Activated CD8-positive, alpha-beta memory T cell treated with anti-CD3 and anti-CD28 coated beads for 36 hours (primary cell): ENCODE measurements around the gene ZFPL1. TPM values are rescaled to one million over a fixed set of nuclear protein-coding genes. Genes with fewer than 3 reads are reported as not detected.

Source experiments
- CTCF ChIA-PET: fragments of 350-600 bp; sonication (Branson Sonifier 250); formaldehyde crosslinking; loops from one replicate; lab custom pipeline; 2021; ENCODE audit warnings: antibody characterized with exemption; lab: Charles Lee
- POLR2A ChIA-PET: fragments of 350-600 bp; sonication (Branson Sonifier 250); formaldehyde crosslinking; loops from one replicate; lab custom pipeline; 2021; ENCODE audit warnings: antibody characterized with exemption; lab: Charles Lee
- total RNA-seq, 2 experiments: library from RNA; stranded (reverse); gene quantifications; one replicate each; pipeline ENCODE4 v1.2.3, GENCODE V29; 2021

ZFPL1 gene
- total RNA-seq = 10 to 100 TPM; 27.5 to 30.2 TPM

GRCh38 chr11:65083834-65084597 is at the start of gene ZFPL1, which contains the start of gene CDCA5:
ZFPL1 (plus strand) TSS chr11:65084222; CDS start chr11:65084699, 477 bp downstream.
CDCA5 (minus strand) TSS chr11:65084040; CDS start chr11:65083978, 62 bp downstream.
- ChIA-PET CTCF (no interaction called here), POLR2A (interaction anchor here (1.0 to 1.9 kb wide), 5 partner anchors 10 to 70 kb away, joined by 3 to 6 read pairs (median 3); partner anchors contain the start of genes ARL2 and VPS51)

- ChIA-PET CTCF (interaction anchor here (1.3 kb wide), 1 partner anchor 20 kb away, joined by 4 read pairs; no protein-coding TSS in a partner anchor), POLR2A (interaction anchor here (0.5 kb wide), 1 partner anchor 79 kb away, joined by 3 read pairs; no protein-coding TSS in a partner anchor)
These were observed 49.6 kb upstream of the ZFPL1 start for GRCh38 chr11:65034423-65034822.

DNA sequence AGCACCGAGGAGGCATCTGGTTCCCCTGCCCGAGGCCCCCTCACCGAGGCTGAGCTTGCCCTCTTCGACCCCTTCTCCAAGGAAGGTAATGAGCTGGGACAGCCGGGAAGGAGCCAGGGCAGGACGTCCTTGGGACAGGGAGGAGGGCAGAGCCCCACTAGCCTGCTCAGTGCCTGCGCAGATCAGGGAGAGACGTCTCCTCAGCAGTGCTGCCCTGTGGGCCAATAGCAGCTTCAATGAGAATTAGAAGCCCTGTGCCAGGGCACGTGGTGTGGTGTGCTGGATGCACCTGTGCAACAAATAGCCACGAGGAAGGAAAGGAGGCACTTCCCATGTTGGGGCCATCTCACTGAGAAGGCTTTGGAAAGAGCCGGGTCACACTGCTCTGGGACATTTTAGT is 48.4 kb upstream of the ZFPL1 start:
- ChIA-PET CTCF (no interaction called here), POLR2A (no interaction called here)

- ChIA-PET POLR2A (interaction anchor here (0.8 kb wide), 1 partner anchor 178 kb away, joined by 3 read pairs; no protein-coding TSS in a partner anchor), CTCF (no interaction called here)
These were observed 47.1 kb upstream of the ZFPL1 start for GRCh38 chr11:65036931-65037330.

DNA sequence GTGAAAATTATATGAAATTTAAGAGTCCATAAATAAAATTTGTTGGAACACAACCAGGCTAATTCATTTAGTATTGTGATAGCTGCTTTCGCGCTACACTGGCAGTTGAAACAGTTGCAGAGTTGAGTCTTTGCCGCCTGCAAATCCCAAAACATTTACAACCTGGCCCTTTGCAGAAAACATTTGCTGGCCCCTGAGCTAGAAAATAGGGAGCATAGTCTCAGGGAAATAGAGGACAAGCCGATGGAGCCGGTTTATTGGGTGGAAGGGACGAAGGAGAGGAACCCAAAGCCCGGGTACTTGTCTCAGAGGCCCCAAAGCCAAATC is 43.5 kb upstream of the ZFPL1 start:
- POLR2A ChIA-PET = no interaction called here

GRCh38 chr11:65040847-65041622 is 43.0 kb upstream of the ZFPL1 start, which contains the start of gene SAC3D1:
SAC3D1 (plus strand) TSS chr11:65041210; CDS start chr11:65041293, 83 bp downstream.
- POLR2A ChIA-PET = no interaction called here
- CTCF ChIA-PET = interaction anchor here (0.6 to 2.3 kb wide), 9 partner anchors 9 to 179 kb away, joined by 3 to 10 read pairs (median 3); partner anchors contain the start of genes ARL2, CAPN1, FAU and MRPL49

More for the DNA sequence above, 43.5 kb upstream of the ZFPL1 start:
- CTCF ChIA-PET = interaction anchor here (1.0 to 2.3 kb wide), 6 partner anchors 10 to 179 kb away, joined by 3 to 10 read pairs (median 3); partner anchors contain the start of genes ARL2 and SNX15

- CTCF ChIA-PET = interaction anchor here (0.7 to 1.2 kb wide), 2 partner anchors 28 to 68 kb away, joined by 3 read pairs; no protein-coding TSS in a partner anchor
- POLR2A ChIA-PET = no interaction called here
These were observed 41.1 kb upstream of the ZFPL1 start for GRCh38 chr11:65042891-65043290.

DNA sequence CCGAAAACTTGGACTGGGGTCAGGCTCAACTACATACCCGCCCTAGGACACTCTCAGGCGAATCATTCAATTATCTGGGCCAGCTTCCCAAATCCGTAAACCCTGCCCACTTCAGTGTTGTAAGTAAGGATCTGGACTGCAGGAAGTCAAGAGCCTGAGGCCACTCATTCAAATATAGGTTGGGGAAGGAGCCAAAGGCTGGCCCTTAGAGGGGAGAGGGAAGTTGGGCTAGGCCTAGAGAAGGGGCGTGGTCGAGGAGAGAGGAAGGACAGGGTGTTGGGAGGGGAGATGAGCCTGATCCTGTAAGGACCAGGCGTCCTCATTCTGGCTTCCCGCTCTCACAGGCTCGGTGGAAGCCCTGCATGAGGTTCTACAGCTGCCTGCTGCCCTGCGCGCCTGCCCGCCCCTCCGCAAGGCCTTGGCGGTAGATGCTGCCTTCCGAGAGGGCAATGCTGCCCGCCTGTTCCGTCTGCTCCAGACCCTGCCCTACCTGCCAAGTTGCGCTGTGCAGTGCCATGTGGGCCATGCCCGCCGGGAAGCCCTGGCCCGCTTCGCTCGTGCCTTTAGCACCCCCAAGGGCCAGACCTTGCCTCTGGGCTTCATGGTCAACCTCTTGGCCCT is 40.0 kb upstream of the ZFPL1 start:
- CTCF ChIA-PET = no interaction called here

GRCh38 chr11:65045061-65045460 is 39.0 kb upstream of the ZFPL1 start:
- CTCF ChIA-PET = interaction anchor here (0.7 kb wide), 1 partner anchor 32 kb away, joined by 3 read pairs; the partner anchor contains the start of gene ARL2
- POLR2A ChIA-PET = interaction anchor here (0.6 kb wide), 1 partner anchor 32 kb away, joined by 3 read pairs; no protein-coding TSS in a partner anchor

More for the DNA sequence above, 40.0 kb upstream of the ZFPL1 start:
- POLR2A ChIA-PET = no interaction called here

DNA sequence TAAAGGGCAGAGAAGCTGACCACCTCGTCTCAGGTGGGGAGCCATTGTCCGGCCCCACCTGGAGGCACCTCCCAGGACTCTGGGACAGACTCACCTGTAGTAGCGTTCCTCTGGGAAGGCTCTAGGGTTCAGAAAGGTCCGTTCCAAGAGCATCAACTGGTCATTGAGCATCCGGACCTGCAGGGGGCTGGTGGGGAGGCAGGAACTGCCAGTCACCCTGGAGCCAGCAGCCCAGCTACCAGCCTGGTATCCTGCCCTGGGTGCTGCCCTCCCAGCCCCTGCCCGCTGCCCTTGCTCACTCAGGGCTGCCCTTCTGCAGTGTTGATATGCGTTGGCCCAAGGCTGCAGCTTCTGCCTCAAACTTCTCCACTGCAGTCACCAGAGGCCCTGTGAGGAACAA is 38.3 kb upstream of the ZFPL1 start:
- POLR2A ChIA-PET = no interaction called here
- CTCF ChIA-PET = interaction anchor here (0.6 to 0.7 kb wide), 2 partner anchors 32 to 119 kb away, joined by 3 read pairs; partner anchors contain the start of gene ARL2

DNA sequence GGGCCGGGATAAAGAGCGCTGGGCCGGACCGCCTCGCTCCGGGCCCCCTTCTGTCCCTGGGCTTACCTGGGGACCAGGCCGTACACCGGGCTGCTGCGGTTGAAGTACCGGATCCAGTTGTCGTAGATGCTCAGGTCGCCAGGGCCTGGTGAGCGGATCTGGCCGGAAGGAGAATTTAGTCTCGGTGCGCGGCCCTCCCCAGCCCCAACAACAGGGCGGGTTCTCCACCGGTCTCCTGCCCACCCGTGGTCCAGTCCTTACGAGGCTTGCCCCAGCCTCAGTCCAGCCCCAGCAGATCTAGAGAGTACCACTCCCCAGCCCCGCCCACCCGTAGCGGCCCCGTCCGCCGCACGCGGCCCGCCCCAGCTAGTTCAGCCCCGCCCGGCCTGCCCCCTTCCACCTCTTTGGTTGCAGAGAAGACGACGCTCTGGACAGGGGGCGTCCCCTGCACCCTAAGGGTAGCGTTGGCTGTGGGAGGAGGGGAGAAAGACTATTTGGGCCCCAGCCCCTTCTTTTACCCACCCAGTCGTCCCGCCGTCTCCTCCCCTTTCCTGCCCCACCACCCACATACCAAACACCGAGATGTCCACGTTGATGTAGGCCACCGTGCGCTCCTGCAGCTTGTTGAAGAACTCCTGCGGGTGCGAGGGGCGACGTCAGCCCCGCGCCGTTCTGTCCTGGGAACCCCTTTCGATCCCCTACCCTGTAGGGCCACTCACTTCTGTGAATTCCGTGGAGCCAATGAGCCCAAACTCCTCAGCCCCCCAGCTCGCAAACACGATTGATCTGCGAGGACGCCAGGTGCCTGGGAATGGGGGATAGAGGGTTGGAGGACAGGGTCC is 36.2 kb upstream of the ZFPL1 start:
- ChIA-PET CTCF (interaction anchor here (0.8 kb wide), 1 partner anchor 34 kb away, joined by 3 read pairs; the partner anchor contains the start of gene ARL2), POLR2A (no interaction called here)

GRCh38 chr11:65051398-65051858 is 32.6 kb upstream of the ZFPL1 start:
- CTCF ChIA-PET = interaction anchor here (1.0 to 1.9 kb wide), 2 partner anchors 11 to 32 kb away, joined by 3 to 6 read pairs; partner anchors contain the start of gene SAC3D1
- POLR2A ChIA-PET = no interaction called here

DNA sequence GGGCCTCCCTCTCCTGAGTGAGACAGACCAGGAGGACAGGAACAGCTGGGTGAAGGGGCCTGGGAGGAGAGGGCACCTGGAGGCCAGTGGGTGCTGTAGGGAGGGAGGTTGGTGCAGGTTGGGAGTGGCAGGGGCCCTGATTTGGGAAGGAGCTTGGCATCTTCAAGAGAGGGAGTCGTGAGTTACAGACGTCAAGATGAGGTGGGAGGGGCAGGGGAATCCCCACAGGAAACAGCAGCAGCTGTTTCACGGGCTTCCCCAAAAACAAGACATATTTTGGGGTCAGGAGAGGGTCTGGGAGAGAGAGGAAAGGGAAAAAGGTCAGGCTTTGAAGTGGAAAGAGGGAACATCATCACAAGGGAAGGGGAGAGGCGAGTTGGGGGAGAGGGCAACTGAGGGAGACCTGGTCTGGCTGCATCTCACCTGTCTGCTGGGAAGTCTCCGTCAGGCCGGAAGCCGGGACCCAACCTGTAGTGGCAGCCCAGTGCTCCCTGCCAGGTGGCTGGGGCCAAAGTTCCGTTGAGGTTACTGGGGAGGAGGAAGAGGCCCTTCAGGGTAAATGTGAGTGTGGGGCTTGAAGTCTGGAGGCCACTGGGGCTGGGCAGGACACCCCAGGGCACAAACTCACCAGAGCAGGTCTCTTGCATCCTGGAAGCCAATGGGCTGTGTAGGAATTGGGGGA is 30.1 kb upstream of the ZFPL1 start:
- POLR2A ChIA-PET = interaction anchor here (0.6 kb wide), 1 partner anchor 328 kb away, joined by 14 read pairs; no protein-coding TSS in a partner anchor
- CTCF ChIA-PET = interaction anchor here (0.8 kb wide), 1 partner anchor 41 kb away, joined by 6 read pairs; no protein-coding TSS in a partner anchor

DNA sequence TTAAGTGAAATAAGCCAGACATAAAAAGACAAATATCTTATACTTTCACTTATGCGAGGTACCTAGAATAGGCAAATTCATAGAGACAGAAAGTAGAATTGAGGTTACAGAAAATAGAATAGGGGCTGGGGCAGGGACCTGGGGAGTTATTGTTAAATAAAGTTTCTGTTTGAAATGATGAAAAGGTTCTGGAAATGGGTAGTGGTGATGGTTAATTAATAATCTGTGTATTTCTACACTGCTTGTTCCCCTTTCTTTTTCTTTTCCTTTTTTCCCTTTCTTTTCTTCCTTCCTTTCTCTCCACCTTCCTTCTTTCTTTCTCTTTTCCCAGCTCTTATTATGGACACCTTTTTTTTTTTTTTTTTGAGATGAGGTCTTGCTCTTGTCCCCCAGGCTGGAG is 28.5 kb upstream of the ZFPL1 start:
- ChIA-PET POLR2A (no interaction called here), CTCF (no interaction called here)

DNA sequence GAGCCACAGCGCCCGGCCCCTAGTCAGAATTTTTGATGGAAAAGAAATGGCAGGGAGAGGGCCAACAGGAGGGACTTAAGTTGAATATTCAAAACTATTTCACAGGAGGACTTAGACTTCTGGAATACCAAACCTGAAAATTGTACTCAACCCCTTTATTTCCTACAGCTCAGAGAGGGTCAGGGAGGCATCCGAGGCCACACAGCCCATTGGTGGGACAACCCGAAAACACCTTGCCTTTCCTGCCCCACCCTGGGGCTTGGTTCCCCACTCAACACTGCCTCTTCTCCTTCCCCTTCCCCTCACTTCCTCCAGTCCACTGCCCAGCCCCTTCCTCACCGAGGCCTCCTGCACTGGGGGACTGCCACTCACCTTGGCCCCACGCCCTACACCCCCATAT is 27.0 kb upstream of the ZFPL1 start:
- ChIA-PET CTCF (no interaction called here), POLR2A (interaction anchor here (1.1 kb wide), 1 partner anchor 39 kb away, joined by 5 read pairs; the partner anchor contains the start of gene VPS51)

- ChIA-PET CTCF (no interaction called here), POLR2A (interaction anchor here (1.1 kb wide), 1 partner anchor 39 kb away, joined by 5 read pairs; the partner anchor contains the start of gene VPS51)
These were observed 26.5 kb upstream of the ZFPL1 start for GRCh38 chr11:65057526-65057925.

DNA sequence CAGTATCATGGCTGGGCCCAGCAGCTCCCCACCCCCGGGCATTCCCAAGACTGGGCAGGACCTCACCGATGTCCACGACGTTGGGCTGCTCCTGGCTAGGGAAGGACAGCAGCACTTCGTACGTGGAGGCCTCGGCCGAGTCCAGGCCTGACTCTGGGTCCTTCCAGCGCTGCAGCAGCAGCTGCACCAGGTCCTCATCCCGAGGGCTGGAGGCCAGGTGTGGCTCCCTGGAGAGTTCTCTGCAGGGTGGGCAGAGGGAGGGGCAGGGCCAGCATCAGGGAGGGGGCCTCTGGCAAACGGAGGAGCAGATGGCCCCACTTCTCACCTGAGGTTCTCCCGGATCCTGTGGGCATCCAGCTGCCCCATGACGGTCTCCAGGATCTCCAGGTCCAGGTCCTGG is 26.0 kb upstream of the ZFPL1 start:
- CTCF ChIA-PET = interaction anchor here (0.6 kb wide), 1 partner anchor 107 kb away, joined by 3 read pairs; no protein-coding TSS in a partner anchor
- POLR2A ChIA-PET = no interaction called here
